B cell (primary cell): Measurements from ENCODE around the gene ICAM5. TPM values are rescaled to one million over a fixed set of nuclear protein-coding genes. Genes with fewer than 3 reads are reported as not detected.

Experiments used
- ATAC-seq: fragments of 200-7000 bp; cut with Tn5 transposase; one replicate; pipeline ENCODE4 v1.10.0; 2021; ENCODE audit warnings: low read depth, mild to moderate bottlenecking, moderate number of reproducible peaks, moderate library complexity
- CTCF ChIA-PET: fragments of 350-600 bp; sonication (Branson Sonifier 250); formaldehyde crosslinking; loops from one replicate; lab custom pipeline; 2021; ENCODE audit warnings: antibody characterized with exemption, inconsistent platforms; lab: Charles Lee
- POLR2A ChIA-PET: fragments of 350-600 bp; sonication (Branson Sonifier 250); formaldehyde crosslinking; loops from one replicate; lab custom pipeline; 2021; ENCODE audit warnings: antibody characterized with exemption; lab: Charles Lee
- DNase-seq: peaks from one replicate; pipeline ENCODE4 v3.0.0; 2013
- H2AFZ ChIP-seq: 2 replicates; pipeline ENCODE4 v1.6.1; 2012; ENCODE audit warnings: mild to moderate bottlenecking, low read depth, low read length; ENCODE audit not compliant: insufficient read depth, poor library complexity, severe bottlenecking
- H3K27ac ChIP-seq, 2 donors: 1 replicate in 1 of 2; 2 replicates in 1 of 2; pipeline ENCODE4 v1.5.1; 2012 to 2013; ENCODE audit warnings: low read length in 2 of 2, mild to moderate bottlenecking in 2 of 2, moderate library complexity in 1 of 2
- H3K27me3 ChIP-seq, 4 experiments: fragments of 200-600 bp in 1 of 4; sonication (generic) in 1 of 4; replicated peaks in 1 of 4; 1 replicate in 2 of 4; 2 replicates in 2 of 4; pipeline versions ENCODE4 v1.6.1 to v1.7.0; 2013 to 2016; ENCODE audit warnings: low read length in 3 of 4, mild to moderate bottlenecking in 2 of 4, mixed read lengths in 1 of 4, moderate library complexity in 1 of 4; ENCODE audit not compliant: insufficient read depth in 4 of 4, control insufficient read depth in 3 of 4; ENCODE audit errors: control extremely low read depth in 1 of 4
- H3K36me3 ChIP-seq, 2 experiments: replicated peaks in 1 of 2; 1 replicate in 1 of 2; 2 replicates in 1 of 2; pipeline versions ENCODE4 v1.6.1 to v1.7.1; 2013; ENCODE audit warnings: low read length in 1 of 2; ENCODE audit not compliant: insufficient read depth in 2 of 2, control insufficient read depth in 1 of 2; ENCODE audit errors: control extremely low read depth in 1 of 2, extremely low read depth in 1 of 2
- H3K4me1 ChIP-seq, 2 donors: fragments of 200-600 bp in 1 of 2; sonication (generic) in 1 of 2; 1 replicate in 1 of 2; 2 replicates in 1 of 2; pipeline versions ENCODE4 v1.5.1 to v1.6.1; 2013 to 2017; ENCODE audit warnings: low read length in 2 of 2; ENCODE audit not compliant: control insufficient read depth in 2 of 2, insufficient read depth in 2 of 2
- H3K4me2 ChIP-seq: replicated peaks from 2 replicates; pipeline ENCODE3; 2012; ENCODE audit warnings: mild to moderate bottlenecking, low read depth, low read length; ENCODE audit not compliant: poor library complexity, severe bottlenecking
- H3K4me3 ChIP-seq, 5 experiments: fragments of 200-600 bp in 1 of 5; sonication (generic) in 1 of 5; 1 replicate in 3 of 5; 2 replicates in 2 of 5; pipeline versions ENCODE4 v1.5.1 to v1.7.0; 2011 to 2016; ENCODE audit warnings: low read length in 4 of 5, mild to moderate bottlenecking in 4 of 5, low read depth in 2 of 5, control low read depth in 1 of 5, moderate library complexity in 1 of 5; ENCODE audit not compliant: insufficient read depth in 1 of 5; ENCODE audit errors: control extremely low read depth in 1 of 5, extremely low read depth in 1 of 5
- H3K79me2 ChIP-seq: fragments of 200-600 bp; sonication (generic); one replicate; pipeline ENCODE4 v1.6.0; 2016; ENCODE audit warnings: low read length; ENCODE audit not compliant: control insufficient read depth, insufficient read depth
- H3K9ac ChIP-seq: fragments of 200-600 bp; sonication (generic); 2 replicates; pipeline ENCODE4 v1.6.1; 2017; ENCODE audit warnings: mild to moderate bottlenecking, low read length, moderate library complexity
- H3K9me3 ChIP-seq, 3 donors: one replicate each; pipeline versions ENCODE4 v1.6.1 to v1.7.1; 2013; ENCODE audit warnings: low read length in 2 of 3; ENCODE audit not compliant: control insufficient read depth in 2 of 3, insufficient read depth in 1 of 3; ENCODE audit errors: control extremely low read depth in 1 of 3
- H4K20me1 ChIP-seq: 2 replicates; pipeline ENCODE4 v1.6.0; 2012; ENCODE audit warnings: mild to moderate bottlenecking, low read length; ENCODE audit not compliant: insufficient read depth, control insufficient read depth, poor library complexity, severe bottlenecking
- H3K27ac Mint-ChIP-seq: one replicate; pipeline ENCODE4 v1.8.0; 2021; ENCODE audit warnings: mixed read lengths
- H3K27me3 Mint-ChIP-seq: one replicate; pipeline ENCODE4 v1.8.0; 2021; ENCODE audit warnings: mixed read lengths
- H3K4me1 Mint-ChIP-seq: one replicate; pipeline ENCODE4 v1.8.0; 2021; ENCODE audit warnings: mixed read lengths
- H3K4me3 Mint-ChIP-seq: one replicate; pipeline ENCODE4 v1.8.0; 2021; ENCODE audit warnings: mixed read lengths
- H3K9me3 Mint-ChIP-seq: one replicate; pipeline ENCODE4 v1.8.0; 2022; ENCODE audit warnings: mixed read lengths; ENCODE audit not compliant: insufficient read depth
- EZH2 ChIP-seq: IDR thresholded peaks from 2 replicates; pipeline ENCODE4 v1.6.1; 2012; ENCODE audit warnings: borderline replicate concordance, low read depth, mild to moderate bottlenecking, moderate library complexity, low read length; ENCODE audit not compliant: insufficient read depth, poor library complexity, severe bottlenecking
- WGBS: methylation state at CpG from one replicate; pipeline ENCODE4 v1.1.5; 2013; ENCODE audit warnings: missing lambda C conversion rate; ENCODE audit not compliant: insufficient coverage; 5-methylcytosine and 5-hydroxymethylcytosine counted together
- intact Hi-C: fragments of 100-400 bp; cut with micrococcal nuclease; formaldehyde crosslinking; loops from one replicate; pipeline ENCODE4 v1.10.0; 2022
- polyA plus RNA-seq: library from polyadenylated mRNA; depleted of rRNA; stranded (reverse); fragments of >200 nt; gene quantifications from 2 replicates; pipeline ENCODE4 v1.2.3, GENCODE V29; 2012
- total RNA-seq, 2 donors: library from RNA; stranded (reverse); fragments of 120-200 nt in 1 of 2; gene quantifications; 1 replicate in 1 of 2; 2 replicates in 1 of 2; pipeline versions ENCODE4 v1.2.3 to v1.2.4, GENCODE V29; 2013 to 2022
- TF ChIP-seq, protein P1 (sequence below): fragments of 200-600 bp; IDR thresholded peaks from one replicate; pipeline ENCODE4 v1.8.0; 2022; ENCODE audit warnings: antibody characterized with exemption, mild to moderate bottlenecking

Gene ICAM5
- total and polyA plus RNA-seq, 2 donors (not counting 1 experiment from before 2014, with no cell fraction given): 0.54 TPM; not detected in 1

GRCh38 chr19:10339977-10340376 is 50.2 kb downstream of the ICAM5 start:
- TF ChIP-seq, protein P1, sequence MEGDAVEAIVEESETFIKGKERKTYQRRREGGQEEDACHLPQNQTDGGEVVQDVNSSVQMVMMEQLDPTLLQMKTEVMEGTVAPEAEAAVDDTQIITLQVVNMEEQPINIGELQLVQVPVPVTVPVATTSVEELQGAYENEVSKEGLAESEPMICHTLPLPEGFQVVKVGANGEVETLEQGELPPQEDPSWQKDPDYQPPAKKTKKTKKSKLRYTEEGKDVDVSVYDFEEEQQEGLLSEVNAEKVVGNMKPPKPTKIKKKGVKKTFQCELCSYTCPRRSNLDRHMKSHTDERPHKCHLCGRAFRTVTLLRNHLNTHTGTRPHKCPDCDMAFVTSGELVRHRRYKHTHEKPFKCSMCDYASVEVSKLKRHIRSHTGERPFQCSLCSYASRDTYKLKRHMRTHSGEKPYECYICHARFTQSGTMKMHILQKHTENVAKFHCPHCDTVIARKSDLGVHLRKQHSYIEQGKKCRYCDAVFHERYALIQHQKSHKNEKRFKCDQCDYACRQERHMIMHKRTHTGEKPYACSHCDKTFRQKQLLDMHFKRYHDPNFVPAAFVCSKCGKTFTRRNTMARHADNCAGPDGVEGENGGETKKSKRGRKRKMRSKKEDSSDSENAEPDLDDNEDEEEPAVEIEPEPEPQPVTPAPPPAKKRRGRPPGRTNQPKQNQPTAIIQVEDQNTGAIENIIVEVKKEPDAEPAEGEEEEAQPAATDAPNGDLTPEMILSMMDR: no peak
- no peak for TF ChIP-seq EZH2
- H2AFZ ChIP-seq: no peak overlapping the region

DNA sequence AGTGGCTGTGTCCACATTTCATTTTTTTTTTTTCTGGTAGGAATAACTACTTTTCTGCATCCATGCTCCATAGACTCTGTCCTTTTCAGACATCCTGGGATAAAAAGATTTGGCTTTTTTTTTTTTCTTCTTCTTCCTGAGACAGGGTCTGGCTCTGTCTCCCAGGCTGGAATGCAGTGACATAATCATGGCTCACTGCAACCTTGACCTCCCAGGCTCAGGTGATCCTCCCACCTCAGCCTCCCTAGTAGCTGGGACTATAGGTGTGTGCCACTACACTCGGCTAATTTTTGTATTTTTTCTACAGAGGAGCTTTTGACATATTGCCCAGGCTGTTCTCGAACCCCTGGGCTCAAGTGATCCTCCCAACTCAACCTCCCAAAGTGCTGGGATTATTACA is 53.7 kb downstream of the ICAM5 start:
- Mint-ChIP-seq H3K27me3 (no peaks in the 10 kb centered on the region), H3K9me3 (no peaks in the 10 kb centered on the region), H3K4me1 (peaks cover 18% of the 10 kb centered on the region), H3K4me3 (no peak overlapping the region), H3K27ac (no peak overlapping the region)
- no peaks in the 10 kb centered on the region for H3K36me3 ChIP-seq
- H3K9ac ChIP-seq: no peak overlapping the region
- no peak overlapping the region for H3K4me2 ChIP-seq
- ChIA-PET CTCF (interaction anchor here (0.6 to 1.8 kb wide), 2 partner anchors 46 to 593 kb away, joined by 3 to 6 read pairs; no protein-coding TSS in a partner anchor), POLR2A (interaction anchor here (0.7 kb wide), 1 partner anchor 54 kb away, joined by 3 read pairs; no protein-coding TSS in a partner anchor)
- DNase-seq: no peak
- H3K27ac ChIP-seq: no peak overlapping the region
- intact Hi-C loops: no loop called here
- H3K27me3 ChIP-seq: no peaks in the 10 kb centered on the region
- H3K79me2 ChIP-seq: peaks cover 19% of the 10 kb centered on the region
- peaks cover 11 to 18% of the 10 kb centered on the region in 2 donors for H3K4me1 ChIP-seq
- no CpG with 5 or more reads among the region's 2 CpGs for WGBS
- no peaks in the 10 kb centered on the region for H3K9me3 ChIP-seq
- no peak for TF ChIP-seq EZH2
- TF ChIP-seq, protein P1: no peak
- no peak overlapping the region for H3K4me3 ChIP-seq
- no peak overlapping the region for H2AFZ ChIP-seq
- no peak for ATAC-seq
- H4K20me1 ChIP-seq: no peaks in the 10 kb centered on the region

More at GRCh38 chr19:10339977-10340376, 50.2 kb downstream of the ICAM5 start:
- no peak for DNase-seq
- Histone ChIP-seq H3K9ac (peak overlapping the region; percentile 87), H3K4me3 (peak overlapping the region in 3 of 5 experiments; percentile 47 to 81 (median 77)), H3K27me3 (no peaks in the 10 kb centered on the region), H4K20me1 (peaks cover 9% of the 10 kb centered on the region), H3K4me2 (peak overlapping the region; percentile 78), H3K36me3 (peaks cover 0 to 14% of the 10 kb centered on the region in 2 experiments), H3K9me3 (peaks cover 0 to 2% (median 0%) of the 10 kb centered on the region in 3 donors), H3K27ac (peak overlapping the region; percentile 40 to 70), H3K79me2 (peaks cover 53% of the 10 kb centered on the region), H3K4me1 (peaks cover 13 to 23% of the 10 kb centered on the region in 2 donors)
- H3K27me3 Mint-ChIP-seq: no peaks in the 10 kb centered on the region
- H3K27ac Mint-ChIP-seq: peak overlapping the region; percentile 97
- POLR2A ChIA-PET: no interaction called here
- H3K4me3 Mint-ChIP-seq: peak overlapping the region; percentile 98
- 88% methylated on average over 4 of the region's 5 CpGs for WGBS
- CTCF ChIA-PET: interaction anchor here (1.0 kb wide), 2 partner anchors 79 to 305 kb away, joined by 3 read pairs; no protein-coding TSS in a partner anchor
- peaks cover 22% of the 10 kb centered on the region for H3K4me1 Mint-ChIP-seq
- no peak for ATAC-seq
- intact Hi-C loops: no loop called here
- no peaks in the 10 kb centered on the region for H3K9me3 Mint-ChIP-seq
